ENCODE results near the gene KCP. TPM values are rescaled to one million over a fixed set of nuclear protein-coding genes. Genes with fewer than 3 reads are reported as not detected.

KCP gene
- polyA plus RNA-seq, 1 of the 3 experiments (the other 2 are of a cell fraction) = not detected

DNA sequence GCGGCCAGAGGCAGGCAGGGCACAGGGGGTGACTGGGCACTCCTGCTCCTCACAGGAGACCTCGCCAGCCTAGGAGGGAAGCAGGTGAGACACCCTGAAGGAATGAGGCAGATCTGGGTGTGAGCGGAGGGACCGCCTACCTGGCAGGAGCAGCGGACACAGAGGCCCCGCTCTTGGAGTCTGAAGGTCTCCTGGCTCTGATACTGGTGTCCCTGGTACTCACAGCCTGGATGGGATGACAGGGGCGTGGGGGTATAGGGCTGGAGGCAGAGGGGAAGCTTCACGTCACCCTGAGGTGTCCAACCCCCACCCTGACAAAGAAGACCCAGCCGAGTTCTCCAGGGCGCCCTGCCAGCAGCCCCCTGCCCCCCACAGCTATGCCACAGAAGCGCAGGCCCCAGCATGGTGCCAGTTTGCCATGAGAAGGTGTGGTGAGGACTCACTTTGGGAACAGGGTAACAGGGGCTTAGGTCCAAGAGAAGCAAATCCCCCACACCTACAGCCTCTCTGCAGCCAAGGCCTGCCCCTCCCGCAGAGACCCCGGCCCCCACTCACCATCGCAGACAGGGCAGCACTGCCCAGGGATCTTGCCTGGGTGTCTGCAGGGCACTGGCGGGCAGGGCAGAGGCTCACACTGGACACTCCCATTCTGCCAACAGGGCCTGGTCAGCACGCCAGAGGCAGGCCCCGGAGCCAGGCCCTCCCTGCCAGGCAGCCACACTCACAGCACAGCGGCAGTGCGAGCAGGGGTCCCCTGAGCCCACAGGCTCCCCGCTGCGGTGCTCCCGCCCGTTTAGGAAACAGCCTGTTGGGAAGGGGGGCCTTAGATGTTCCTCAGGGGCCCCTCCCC lies 17.0 kb downstream of the KCP start:
- no peaks in the 10 kb centered on the region for H3K36me3 ChIP-seq (replicated peaks in 1 of 2; ENCODE audit: control insufficient read depth in 1 of 2, insufficient read depth in 2 of 2, low read length in 1 of 2)
- no peaks in the 10 kb centered on the region; a peak in 1 of 4 replicates for H3K4me1 ChIP-seq (ENCODE audit: control insufficient read depth in 1 of 2, insufficient read depth in 2 of 2, low read depth in 1 of 2, low read length in 1 of 2)
- peak; percentile 42 for DNase-seq
- H3K4me2 ChIP-seq = no peak overlapping the region
- H3F3A ChIP-seq (replicated peaks; ENCODE audit: insufficient read depth) = no peaks in the 10 kb centered on the region
- H3K9me3 ChIP-seq = no peaks in the 10 kb centered on the region
- H4K20me1 ChIP-seq (ENCODE audit: insufficient read depth) = no peaks in the 10 kb centered on the region
- CTCF ChIA-PET = interaction anchor here (0.5 to 4.1 kb wide), 6 partner anchors 8 to 433 kb away, joined by 3 to 31 read pairs (median 4); no protein-coding TSS in a partner anchor
- H3K9me2 ChIP-seq = no peaks in the 10 kb centered on the region
- POLR2A ChIA-PET = no interaction called here
- 85% methylated on average over 11 of the region's 23 CpGs for WGBS (ENCODE audit: low lambda C conversion rate)
- H3K27me3 ChIP-seq (ENCODE audit: insufficient read depth) = peaks cover 14% of the 10 kb centered on the region; the same call in 1 of the 2 replicates
- H2AFZ ChIP-seq (ENCODE audit: low read depth) = no peak overlapping the region
- no peak overlapping the region for H3K9ac ChIP-seq
- no peak for TF ChIP-seq MXI1 (IDR thresholded peaks at IDR 0.05; ENCODE audit: low read depth, low read length)
- TF ChIP-seq, protein P1, sequence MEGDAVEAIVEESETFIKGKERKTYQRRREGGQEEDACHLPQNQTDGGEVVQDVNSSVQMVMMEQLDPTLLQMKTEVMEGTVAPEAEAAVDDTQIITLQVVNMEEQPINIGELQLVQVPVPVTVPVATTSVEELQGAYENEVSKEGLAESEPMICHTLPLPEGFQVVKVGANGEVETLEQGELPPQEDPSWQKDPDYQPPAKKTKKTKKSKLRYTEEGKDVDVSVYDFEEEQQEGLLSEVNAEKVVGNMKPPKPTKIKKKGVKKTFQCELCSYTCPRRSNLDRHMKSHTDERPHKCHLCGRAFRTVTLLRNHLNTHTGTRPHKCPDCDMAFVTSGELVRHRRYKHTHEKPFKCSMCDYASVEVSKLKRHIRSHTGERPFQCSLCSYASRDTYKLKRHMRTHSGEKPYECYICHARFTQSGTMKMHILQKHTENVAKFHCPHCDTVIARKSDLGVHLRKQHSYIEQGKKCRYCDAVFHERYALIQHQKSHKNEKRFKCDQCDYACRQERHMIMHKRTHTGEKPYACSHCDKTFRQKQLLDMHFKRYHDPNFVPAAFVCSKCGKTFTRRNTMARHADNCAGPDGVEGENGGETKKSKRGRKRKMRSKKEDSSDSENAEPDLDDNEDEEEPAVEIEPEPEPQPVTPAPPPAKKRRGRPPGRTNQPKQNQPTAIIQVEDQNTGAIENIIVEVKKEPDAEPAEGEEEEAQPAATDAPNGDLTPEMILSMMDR (IDR thresholded peaks at IDR 0.05) = no peak
- no peak for TF ChIP-seq RCOR1 (IDR thresholded peaks at IDR 0.05; ENCODE audit: low read length)
- TF ChIP-seq, protein P2, sequence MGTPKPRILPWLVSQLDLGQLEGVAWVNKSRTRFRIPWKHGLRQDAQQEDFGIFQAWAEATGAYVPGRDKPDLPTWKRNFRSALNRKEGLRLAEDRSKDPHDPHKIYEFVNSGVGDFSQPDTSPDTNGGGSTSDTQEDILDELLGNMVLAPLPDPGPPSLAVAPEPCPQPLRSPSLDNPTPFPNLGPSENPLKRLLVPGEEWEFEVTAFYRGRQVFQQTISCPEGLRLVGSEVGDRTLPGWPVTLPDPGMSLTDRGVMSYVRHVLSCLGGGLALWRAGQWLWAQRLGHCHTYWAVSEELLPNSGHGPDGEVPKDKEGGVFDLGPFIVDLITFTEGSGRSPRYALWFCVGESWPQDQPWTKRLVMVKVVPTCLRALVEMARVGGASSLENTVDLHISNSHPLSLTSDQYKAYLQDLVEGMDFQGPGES (IDR thresholded peaks at IDR 0.05; ENCODE audit: low read depth, low read length) = no peak
- no peak for TF ChIP-seq RXRA (IDR thresholded peaks at IDR 0.05; ENCODE audit: borderline replicate concordance, low read depth)
- TF ChIP-seq RFX5 (IDR thresholded peaks at IDR 0.05; ENCODE audit: low read length) = no peak
- TF ChIP-seq NRF1 (IDR thresholded peaks at IDR 0.05; ENCODE audit: low read depth, low read length) = no peak
- no peak for TF ChIP-seq FOXJ3 (CRISPR knock-in tag; IDR thresholded peaks at IDR 0.05)
- TF ChIP-seq YY1 (IDR thresholded peaks at IDR 0.05; ENCODE audit: low read depth) = no peak
- TF ChIP-seq RAD21 (IDR thresholded peaks at IDR 0.05; ENCODE audit: low read length) = no peak
- no peak overlapping the region for H3K4me3 ChIP-seq (ENCODE audit: low read depth in 2 of 2, low read length in 1 of 2)
- H3K79me2 ChIP-seq (ENCODE audit: insufficient read depth) = no peaks in the 10 kb centered on the region
- no peak overlapping the region for H3K27ac ChIP-seq (ENCODE audit: low read depth in 2 of 2, low read length in 1 of 2)

DNA sequence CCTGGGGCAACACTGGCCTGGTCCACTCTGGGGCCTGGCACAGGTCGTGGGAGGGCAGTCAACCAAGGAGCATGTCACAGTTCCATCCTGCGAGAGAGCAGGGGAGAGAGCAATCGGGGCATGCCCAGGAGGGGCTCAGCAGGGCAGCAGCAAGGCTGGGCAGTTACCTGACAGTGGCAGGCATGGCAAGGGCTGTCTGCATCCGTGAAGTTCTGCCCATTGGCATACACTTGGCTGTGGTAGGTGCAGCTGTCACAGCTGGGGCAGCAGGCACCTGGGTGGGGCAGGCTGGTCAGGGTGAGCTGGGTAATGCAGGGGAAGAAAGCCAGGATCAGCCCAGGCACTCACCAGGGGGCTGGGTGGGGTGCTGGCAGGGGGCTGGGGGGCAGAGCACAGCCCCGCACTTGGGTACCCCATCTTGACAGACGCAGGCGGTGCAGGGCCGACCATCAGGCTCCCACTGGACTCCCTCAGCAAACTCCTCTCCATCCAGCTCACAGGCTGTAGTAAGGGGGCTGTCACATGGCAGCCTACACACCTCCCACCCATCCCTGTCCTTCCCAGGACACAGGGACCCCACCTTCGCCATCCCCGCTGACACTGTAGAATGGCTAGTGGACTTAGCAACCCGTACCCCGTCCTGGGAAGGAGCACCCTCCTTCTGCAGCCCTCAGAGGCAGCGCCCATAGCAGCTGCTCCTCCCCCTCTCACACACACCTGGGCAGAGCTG lies 17.8 kb downstream of the KCP start:
- peaks cover 14% of the 10 kb centered on the region; the same call in 1 of the 2 replicates for H3K27me3 ChIP-seq (ENCODE audit: insufficient read depth)
- no peak overlapping the region for H3K9ac ChIP-seq
- H3K27ac ChIP-seq (ENCODE audit: low read depth in 2 of 2, low read length in 1 of 2) = no peak overlapping the region
- WGBS (ENCODE audit: low lambda C conversion rate) = 82% methylated on average over 7 of the region's 13 CpGs
- H3K4me1 ChIP-seq (ENCODE audit: control insufficient read depth in 1 of 2, insufficient read depth in 2 of 2, low read depth in 1 of 2, low read length in 1 of 2) = no peaks in the 10 kb centered on the region; a peak in 1 of 4 replicates
- ChIA-PET POLR2A (no interaction called here), CTCF (interaction anchor here (1.0 to 4.1 kb wide), 4 partner anchors 9 to 432 kb away, joined by 3 to 31 read pairs (median 5); no protein-coding TSS in a partner anchor)
- H3K4me3 ChIP-seq (ENCODE audit: low read depth in 2 of 2, low read length in 1 of 2) = no peak overlapping the region
- no peaks in the 10 kb centered on the region for H3K79me2 ChIP-seq (ENCODE audit: insufficient read depth)
- no peak overlapping the region for H3K4me2 ChIP-seq
- no peak overlapping the region for H2AFZ ChIP-seq (ENCODE audit: low read depth)
- no peaks in the 10 kb centered on the region for H3K9me3 ChIP-seq
- peak; percentile 39 for DNase-seq
- TF ChIP-seq NFIC (IDR thresholded peaks at IDR 0.05; ENCODE audit: borderline replicate concordance) = no peak
- TF ChIP-seq TCF12 (IDR thresholded peaks at IDR 0.05) = no peak
- no peak for TF ChIP-seq ELF1 (IDR thresholded peaks at IDR 0.05)
- no peak for TF ChIP-seq SMC3 (IDR thresholded peaks at IDR 0.05; ENCODE audit: low read depth, low read length)
- TF ChIP-seq EP300 (IDR thresholded peaks at IDR 0.05; ENCODE audit: borderline replicate concordance in 1 of 2, low read depth in 1 of 2, low read length in 1 of 2) = no peak
- no peak for TF ChIP-seq RXRA (IDR thresholded peaks at IDR 0.05; ENCODE audit: borderline replicate concordance, low read depth)
- TF ChIP-seq, protein P2 (IDR thresholded peaks at IDR 0.05; ENCODE audit: low read depth, low read length) = no peak
- no peak for TF ChIP-seq RAD21 (IDR thresholded peaks at IDR 0.05; ENCODE audit: low read length)
- H4K20me1 ChIP-seq (ENCODE audit: insufficient read depth) = no peaks in the 10 kb centered on the region
- H3K9me2 ChIP-seq = no peaks in the 10 kb centered on the region
- H3K36me3 ChIP-seq (replicated peaks in 1 of 2; ENCODE audit: control insufficient read depth in 1 of 2, insufficient read depth in 2 of 2, low read length in 1 of 2) = no peaks in the 10 kb centered on the region
- H3F3A ChIP-seq (replicated peaks; ENCODE audit: insufficient read depth) = no peaks in the 10 kb centered on the region

Measured in SK-N-SH (cell line).